ENCODE measurements around the gene LIN37.
A peak's percentile ranks its signal among the peaks of the same experiment; 100 is the strongest.

DNA sequence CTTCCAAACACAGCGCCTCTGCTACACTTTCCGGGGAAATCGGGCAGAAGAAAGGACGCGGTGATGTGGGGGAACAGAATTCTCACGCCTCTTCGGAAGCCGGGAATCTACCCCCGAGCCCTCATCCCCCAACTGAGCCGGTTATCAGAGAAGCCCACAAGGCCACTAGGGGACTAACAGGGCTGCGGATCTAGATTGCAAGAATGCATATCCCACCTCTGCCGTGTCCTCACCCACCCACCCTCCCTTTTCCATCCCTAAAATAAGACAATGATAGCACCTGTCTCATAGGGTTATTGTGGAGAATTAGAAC lies 7.2 kb upstream of the LIN37 start:
- TF ChIP-seq, protein P1, sequence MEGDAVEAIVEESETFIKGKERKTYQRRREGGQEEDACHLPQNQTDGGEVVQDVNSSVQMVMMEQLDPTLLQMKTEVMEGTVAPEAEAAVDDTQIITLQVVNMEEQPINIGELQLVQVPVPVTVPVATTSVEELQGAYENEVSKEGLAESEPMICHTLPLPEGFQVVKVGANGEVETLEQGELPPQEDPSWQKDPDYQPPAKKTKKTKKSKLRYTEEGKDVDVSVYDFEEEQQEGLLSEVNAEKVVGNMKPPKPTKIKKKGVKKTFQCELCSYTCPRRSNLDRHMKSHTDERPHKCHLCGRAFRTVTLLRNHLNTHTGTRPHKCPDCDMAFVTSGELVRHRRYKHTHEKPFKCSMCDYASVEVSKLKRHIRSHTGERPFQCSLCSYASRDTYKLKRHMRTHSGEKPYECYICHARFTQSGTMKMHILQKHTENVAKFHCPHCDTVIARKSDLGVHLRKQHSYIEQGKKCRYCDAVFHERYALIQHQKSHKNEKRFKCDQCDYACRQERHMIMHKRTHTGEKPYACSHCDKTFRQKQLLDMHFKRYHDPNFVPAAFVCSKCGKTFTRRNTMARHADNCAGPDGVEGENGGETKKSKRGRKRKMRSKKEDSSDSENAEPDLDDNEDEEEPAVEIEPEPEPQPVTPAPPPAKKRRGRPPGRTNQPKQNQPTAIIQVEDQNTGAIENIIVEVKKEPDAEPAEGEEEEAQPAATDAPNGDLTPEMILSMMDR (IDR thresholded peaks at IDR 0.05 in 4 of 5, conservative IDR thresholded peaks at IDR 0.05 in 1 of 5), result peak in 1 of 5 experiments; percentile 2
- TF ChIP-seq POLR2A (IDR thresholded peaks at IDR 0.05), result no peak
